Body of pancreas (tissue), 4 donors: Measurements from ENCODE around the gene TGM6.

ENCODE experiments used
- CTCF ChIP-seq, 7 experiments: fragments of 450-650 bp in 4 of 7; fragments of 200-600 bp in 3 of 7; sonication (generic) in 3 of 7; IDR thresholded peaks; one replicate each; pipeline ENCODE4 v1.5.1; 2016 to 2019; ENCODE audit warnings: antibody characterized with exemption in 7 of 7
- POLR2A ChIP-seq, 3 donors: fragments of 450-650 bp; IDR thresholded peaks; one replicate each; pipeline ENCODE4 v1.6.1; 2016; ENCODE audit warnings: antibody characterized with exemption in 3 of 3, mild to moderate bottlenecking in 2 of 3

DNA sequence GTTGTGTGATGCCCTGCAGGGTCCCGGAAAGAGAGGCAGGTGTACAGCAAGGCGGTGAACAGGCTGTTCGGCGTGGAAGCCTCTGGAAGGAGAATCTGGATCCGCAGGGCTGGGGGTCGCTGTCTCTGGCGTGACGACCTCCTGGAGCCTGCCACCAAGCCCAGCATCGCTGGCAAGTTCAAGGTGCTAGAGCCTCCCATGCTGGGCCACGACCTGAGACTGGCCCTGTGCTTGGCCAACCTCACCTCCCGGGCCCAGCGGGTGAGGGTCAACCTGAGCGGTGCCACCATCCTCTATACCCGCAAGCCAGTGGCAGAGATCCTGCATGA, 36.5 kb downstream of the TGM6 start:
- TF ChIP-seq POLR2A (IDR thresholded peaks at IDR 0.05) (no peak), CTCF (IDR thresholded peaks at IDR 0.05) (no peak)
